GM12878 (cell line): ENCODE results near the gene BAZ2B.

Source experiments
- CREB1 ChIP-seq: IDR thresholded peaks from 2 replicates; pipeline ENCODE4 v1.6.1; 2012; ENCODE audit warnings: low read depth, mild to moderate bottlenecking, inconsistent platforms
- CTCF ChIP-seq, 3 experiments: IDR thresholded peaks in 2 of 3; conservative IDR thresholded peaks in 1 of 3; 2 replicates each; pipeline ENCODE4 v1.5.1; 2011; ENCODE audit warnings: low read depth in 3 of 3, low read length in 3 of 3, mild to moderate bottlenecking in 3 of 3, control low read depth in 2 of 3, moderate library complexity in 2 of 3, inconsistent platforms in 1 of 3, mixed read lengths in 1 of 3; ENCODE audit not compliant: control insufficient read depth in 2 of 3, insufficient read depth in 1 of 3; ENCODE audit errors: extremely low read depth in 1 of 3
- RBBP5 ChIP-seq: fragments of 200-600 bp; sonication (generic); conservative IDR thresholded peaks from 2 replicates; pipeline ENCODE4 v1.6.1; 2016
- TF ChIP-seq, protein P1 (sequence below): IDR thresholded peaks from 2 replicates; pipeline ENCODE4 v1.6.1; 2012; ENCODE audit warnings: mild to moderate bottlenecking, low read depth, low read length

DNA sequence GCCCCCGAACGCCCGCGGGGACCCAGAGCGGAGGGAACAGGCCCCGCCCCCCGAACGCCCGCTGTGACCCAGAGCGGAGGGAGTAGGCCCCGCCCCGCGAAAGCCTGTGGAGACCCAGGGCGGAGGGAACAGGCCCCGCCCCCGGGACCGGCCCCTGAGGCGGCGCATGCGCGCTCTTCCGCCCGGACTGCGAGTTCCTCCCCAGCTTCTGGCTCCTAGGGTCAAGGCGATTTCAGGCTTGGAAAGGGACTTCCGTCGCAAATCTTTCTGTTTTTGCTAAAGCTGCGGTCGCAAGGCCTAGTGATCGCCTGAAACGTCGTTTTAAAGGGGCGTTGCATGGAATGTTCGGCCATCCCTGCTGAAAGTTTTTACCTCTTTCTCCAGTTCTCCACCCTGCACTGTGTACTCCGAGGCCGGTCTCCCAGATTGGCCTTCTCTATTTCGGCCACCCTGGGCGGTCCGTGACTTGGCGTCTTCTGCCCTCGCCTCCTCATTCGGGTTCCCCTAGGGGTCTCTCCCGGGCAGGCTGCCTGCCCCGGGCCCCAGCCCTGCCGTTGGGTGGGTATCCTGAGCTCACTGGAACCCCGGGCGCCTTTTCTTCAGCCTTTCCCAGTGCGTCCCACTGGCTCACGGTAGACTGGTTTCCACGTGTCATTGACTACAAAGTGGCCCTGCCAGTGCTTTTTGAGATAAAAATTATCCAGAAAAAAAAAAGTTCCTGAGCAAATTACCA lies 329.5 kb downstream of the BAZ2B start:
- TF ChIP-seq CREB1 = no peak
- TF ChIP-seq, protein P1, sequence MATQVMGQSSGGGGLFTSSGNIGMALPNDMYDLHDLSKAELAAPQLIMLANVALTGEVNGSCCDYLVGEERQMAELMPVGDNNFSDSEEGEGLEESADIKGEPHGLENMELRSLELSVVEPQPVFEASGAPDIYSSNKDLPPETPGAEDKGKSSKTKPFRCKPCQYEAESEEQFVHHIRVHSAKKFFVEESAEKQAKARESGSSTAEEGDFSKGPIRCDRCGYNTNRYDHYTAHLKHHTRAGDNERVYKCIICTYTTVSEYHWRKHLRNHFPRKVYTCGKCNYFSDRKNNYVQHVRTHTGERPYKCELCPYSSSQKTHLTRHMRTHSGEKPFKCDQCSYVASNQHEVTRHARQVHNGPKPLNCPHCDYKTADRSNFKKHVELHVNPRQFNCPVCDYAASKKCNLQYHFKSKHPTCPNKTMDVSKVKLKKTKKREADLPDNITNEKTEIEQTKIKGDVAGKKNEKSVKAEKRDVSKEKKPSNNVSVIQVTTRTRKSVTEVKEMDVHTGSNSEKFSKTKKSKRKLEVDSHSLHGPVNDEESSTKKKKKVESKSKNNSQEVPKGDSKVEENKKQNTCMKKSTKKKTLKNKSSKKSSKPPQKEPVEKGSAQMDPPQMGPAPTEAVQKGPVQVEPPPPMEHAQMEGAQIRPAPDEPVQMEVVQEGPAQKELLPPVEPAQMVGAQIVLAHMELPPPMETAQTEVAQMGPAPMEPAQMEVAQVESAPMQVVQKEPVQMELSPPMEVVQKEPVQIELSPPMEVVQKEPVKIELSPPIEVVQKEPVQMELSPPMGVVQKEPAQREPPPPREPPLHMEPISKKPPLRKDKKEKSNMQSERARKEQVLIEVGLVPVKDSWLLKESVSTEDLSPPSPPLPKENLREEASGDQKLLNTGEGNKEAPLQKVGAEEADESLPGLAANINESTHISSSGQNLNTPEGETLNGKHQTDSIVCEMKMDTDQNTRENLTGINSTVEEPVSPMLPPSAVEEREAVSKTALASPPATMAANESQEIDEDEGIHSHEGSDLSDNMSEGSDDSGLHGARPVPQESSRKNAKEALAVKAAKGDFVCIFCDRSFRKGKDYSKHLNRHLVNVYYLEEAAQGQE = no peak
- TF ChIP-seq CTCF (IDR thresholded peaks at IDR 0.05 in 2 of 3, conservative IDR thresholded peaks at IDR 0.05 in 1 of 3; ENCODE audit: control insufficient read depth in 2 of 3, extremely low read depth in 1 of 3, insufficient read depth in 1 of 3, low read depth in 3 of 3, low read length in 3 of 3) = no peak
- no peak for TF ChIP-seq RBBP5
